Activated naive CD8-positive, alpha-beta T cell treated with anti-CD3 and anti-CD28 coated beads, Interleukin-2, amount 50 U/mL, for 16 hours (primary cell): Measurements from ENCODE around the gene USP9X.
A peak's percentile ranks its signal among the peaks of the same experiment; 100 is the strongest.
"Not testable (repeated sequence)": the region's sequence is repeated elsewhere in the genome, so short reads cannot be mapped to it uniquely, and the experiment has no call there.

ENCODE experiments used
- DNase-seq: peaks from one replicate; pipeline ENCODE4 v3.0.0-alpha.2; 2020; ENCODE audit warnings: low read depth, low spot score

USP9X gene

GRCh38 chrX:41085512-41085877 is 250 bp downstream of the USP9X start:
- peak; percentile 6 for DNase-seq

DNA sequence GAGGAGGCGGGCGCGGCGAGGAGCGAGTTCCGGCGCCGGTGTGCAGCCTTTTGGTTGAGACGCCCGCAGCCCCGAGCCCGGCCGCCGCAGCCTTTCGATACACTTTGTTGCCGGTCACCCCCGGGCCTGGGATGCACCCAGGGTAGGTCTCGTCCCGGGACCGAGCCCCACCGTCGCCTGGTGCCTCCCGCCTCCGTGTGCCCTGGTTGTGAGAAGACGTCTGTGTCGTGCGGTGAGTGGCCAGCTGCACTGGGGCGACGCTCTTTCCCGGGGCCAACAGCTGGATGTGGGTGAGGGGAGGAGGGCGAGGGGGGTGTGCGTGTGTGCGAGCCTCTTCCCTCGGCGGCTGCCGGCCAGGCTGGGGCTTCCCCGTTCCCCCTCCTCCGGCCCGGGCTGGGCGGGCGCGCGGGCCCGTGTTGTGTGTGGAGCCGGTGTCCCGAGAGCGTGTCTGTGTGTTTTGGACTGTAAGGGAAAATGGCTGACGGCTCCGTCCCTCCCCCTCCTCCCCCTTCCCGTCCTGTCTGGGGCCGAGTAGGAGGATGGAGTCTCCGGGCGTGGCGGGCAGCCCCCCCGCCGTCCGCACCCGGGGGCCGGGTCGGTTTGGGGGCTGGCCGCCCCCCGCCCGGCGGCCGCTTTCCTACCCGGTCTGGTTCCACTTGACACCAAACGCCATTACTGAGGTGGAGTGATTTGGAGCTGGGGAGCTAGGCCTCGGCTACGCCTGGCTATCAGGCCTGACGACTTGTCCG is 807 bp downstream of the USP9X start:
- DNase-seq = peak; percentile 4

DNA sequence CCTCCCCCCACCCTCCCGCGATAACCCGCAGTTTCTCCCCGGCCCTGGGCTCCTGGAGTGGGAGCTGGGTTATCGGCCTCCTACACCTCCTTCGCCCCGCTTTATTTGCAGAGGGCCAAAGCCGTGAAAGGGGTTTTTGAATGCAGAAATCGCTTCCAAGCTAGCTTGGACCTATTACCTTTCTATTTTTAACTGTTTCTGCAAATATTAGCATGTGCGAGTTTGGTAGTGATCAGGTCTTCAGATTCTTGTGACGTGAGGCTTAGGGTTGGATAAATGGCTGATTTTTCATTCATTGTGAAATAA is 1.3 kb downstream of the USP9X start:
- no peak for DNase-seq

- DNase-seq = no peak
These were observed 2.0 kb downstream of the USP9X start for GRCh38 chrX:41087201-41087600.

DNA sequence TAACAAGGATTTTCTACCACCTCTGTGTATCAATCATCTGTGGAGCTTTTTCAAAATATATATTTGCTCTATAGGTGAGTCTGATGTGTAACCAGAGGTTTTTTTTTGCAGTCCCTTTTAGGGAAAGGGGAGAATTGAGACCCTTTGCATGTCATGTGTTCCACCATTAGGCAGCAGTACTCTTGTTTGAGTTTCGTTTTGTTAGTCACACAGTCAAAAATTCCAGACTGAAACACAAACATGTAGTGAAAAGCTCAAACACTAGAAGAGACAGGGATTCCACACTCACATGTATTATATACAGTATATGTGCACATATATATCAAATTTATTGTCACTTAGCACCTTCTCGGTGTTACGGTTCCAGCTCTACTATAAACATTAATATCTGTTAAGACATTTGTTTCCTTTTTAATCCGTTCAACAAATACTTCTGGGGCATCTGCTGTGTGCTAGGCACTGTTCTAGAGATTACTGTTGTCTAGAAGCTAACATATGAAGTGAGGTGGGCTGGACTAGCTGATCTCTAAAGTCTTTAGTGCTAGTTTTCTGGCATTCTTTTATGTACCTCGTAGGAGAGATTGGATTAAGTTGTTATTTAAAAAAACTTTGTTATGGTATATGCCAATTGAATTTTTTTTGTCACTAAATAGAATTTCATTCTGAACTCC is 5.5 kb downstream of the USP9X start:
- DNase-seq = no peak

DNA sequence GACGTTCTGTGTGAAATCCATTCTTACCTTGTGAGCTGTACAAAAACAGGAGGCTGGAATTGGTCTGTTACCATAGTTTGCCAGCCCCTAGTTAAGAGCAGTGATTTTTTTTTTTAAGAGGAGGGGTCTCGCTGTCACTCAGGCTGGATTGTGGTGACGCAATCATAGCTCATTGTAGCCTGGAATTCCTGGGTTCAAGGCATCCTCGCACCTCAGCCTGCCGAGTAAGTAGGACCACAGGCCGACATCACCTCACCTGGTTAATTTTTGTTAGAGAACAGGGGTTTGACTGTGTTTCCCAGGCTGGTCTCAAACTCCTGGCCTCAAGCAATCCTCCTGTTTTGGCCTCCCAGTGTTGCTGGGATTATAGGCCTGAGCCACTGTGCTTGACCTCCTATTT is 7.5 kb downstream of the USP9X start:
- no peak for DNase-seq

- DNase-seq = no peak
These were observed 9.9 kb downstream of the USP9X start for GRCh38 chrX:41095174-41095573.

GRCh38 chrX:41095908-41096307 is 10.7 kb downstream of the USP9X start:
- DNase-seq = no peak

GRCh38 chrX:41096339-41096955 is 11.2 kb downstream of the USP9X start:
- DNase-seq = no peak

DNA sequence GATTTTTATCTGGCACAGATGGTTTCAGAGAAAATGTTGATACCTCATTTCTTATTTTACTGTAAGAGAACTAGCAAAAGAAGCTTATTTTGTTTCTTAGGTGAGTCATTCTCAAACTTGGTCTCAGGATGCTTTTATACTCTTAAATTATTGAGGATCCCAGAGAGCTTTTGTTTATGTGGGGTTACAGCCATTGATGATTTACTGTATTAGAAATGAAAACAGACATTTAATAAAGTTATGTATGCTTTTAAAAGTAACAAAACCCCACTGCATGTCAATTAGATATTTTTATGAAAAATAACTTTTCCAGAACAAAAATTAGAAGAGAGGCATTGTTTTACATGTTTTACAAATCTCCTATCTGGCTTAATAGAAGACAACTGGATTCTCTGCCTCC is 12.1 kb downstream of the USP9X start:
- DNase-seq = no peak

GRCh38 chrX:41100200-41100599 is 15.0 kb downstream of the USP9X start:
- DNase-seq = no peak

DNA sequence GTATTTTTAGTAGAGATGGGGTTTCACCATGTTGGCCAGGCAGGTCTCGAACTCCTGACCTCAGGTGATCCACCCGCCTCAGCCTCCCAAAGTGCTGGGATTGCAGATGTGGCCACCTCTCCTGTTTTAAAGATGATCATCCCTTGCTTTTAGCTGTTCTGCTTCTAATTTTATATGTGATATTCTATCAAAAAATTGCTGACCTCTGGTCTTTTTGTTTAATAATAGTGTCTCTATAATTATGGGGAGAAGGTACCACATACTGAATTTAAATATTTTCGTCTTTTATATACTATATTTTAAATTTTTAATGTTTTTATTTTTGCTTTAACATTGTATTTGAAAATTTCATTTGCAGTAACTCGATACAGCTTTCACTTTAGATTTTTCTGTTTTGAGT is 15.6 kb downstream of the USP9X start:
- DNase-seq = no peak

- no peak for DNase-seq
These were observed 19.8 kb downstream of the USP9X start for GRCh38 chrX:41105005-41105404.

DNA sequence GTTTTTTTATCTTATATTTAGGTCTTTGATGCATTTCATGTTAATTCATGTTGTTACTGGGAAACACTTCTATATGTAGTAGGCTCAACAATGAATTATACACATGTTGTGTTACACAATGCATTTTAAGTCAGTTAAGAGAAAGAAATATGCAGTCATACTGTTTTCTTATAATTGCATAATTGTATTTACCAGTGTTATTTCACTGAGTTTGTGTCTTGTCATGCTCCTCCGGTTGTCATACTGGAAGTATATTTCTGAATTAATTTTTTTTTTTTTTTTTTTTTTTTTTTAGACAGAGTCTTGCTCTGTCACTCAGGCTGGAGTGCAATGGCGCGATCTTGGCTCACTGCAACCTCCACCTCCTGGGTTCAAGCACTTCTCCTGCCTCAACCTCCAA is 21.0 kb downstream of the USP9X start:
- not testable (repeated sequence) for DNase-seq

GRCh38 chrX:41108007-41108406 is 22.8 kb downstream of the USP9X start:
- DNase-seq = no peak

- DNase-seq = no peak
These were observed 23.4 kb downstream of the USP9X start for GRCh38 chrX:41108463-41109205.

DNA sequence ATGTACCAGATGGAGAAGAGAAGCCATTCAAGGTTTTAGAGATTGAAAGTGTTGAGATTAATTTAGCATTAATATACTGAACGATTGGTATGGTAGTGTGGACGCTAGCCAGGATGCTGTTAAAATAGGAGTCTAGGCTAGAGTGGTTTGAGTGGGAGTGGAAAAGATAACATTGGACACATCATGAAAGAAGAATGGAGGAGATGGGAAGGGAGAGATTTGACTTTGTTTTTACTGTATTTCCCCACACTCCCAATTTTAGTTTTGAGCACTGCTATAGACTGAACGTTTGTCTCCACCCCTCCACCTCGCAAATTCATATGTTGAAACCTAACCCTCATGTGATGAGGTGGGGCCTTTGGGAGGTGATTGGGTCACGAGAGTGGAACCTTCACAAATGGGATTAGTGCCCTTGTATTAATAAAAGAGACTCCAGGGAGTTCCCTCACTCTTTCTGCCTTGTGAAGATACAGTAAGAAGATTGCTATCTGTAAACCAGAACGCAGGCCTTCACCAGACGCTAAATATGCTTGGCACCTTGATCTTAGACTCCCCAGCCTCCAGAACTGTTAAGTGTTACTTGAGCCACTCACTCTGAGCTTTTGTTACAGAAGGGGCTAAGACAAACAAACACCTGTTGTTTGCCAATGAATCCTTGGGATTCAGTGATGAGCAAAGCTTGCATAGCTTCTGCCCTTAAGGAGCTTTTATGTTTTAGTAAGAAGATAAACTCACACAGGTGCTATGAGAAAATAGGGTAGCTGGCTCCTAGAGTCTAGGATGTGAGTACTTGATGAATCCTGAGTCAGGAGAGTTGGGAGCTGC is 25.8 kb downstream of the USP9X start:
- DNase-seq = no peak

- DNase-seq = peak; percentile 1
These were observed 29.8 kb downstream of the USP9X start for GRCh38 chrX:41115104-41115425.

- DNase-seq = no peak
These were observed 31.7 kb downstream of the USP9X start for GRCh38 chrX:41116948-41117347.

- no peak for DNase-seq
These were observed 32.9 kb downstream of the USP9X start for GRCh38 chrX:41118156-41118555.

DNA sequence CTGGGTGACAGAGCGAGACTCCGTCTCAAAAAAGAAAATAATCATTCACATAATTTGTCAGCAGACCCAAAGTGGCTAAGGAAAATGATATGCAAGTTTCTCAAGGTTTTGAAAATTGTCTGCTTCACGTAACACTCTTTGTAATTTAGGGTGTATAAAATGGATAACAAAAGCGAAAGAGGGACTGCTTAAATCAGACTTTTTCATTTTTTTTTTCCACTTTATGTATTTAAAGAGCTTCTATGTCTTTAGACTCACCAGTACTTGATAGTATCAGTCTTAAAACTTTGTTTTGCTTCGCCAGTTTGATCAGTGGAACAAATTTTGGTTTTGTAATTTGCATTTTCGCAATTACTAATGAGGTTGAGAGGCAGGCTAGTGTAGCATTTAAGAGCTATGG is 34.6 kb downstream of the USP9X start:
- no peak for DNase-seq

GRCh38 chrX:41121766-41122165 is 36.5 kb downstream of the USP9X start:
- DNase-seq = no peak
